ENCODE measurements around the gene RNF112.

RNF112 gene

GRCh38 chr17:19399750-19400450 lies 11.1 kb upstream of the RNF112 start:
- no peak overlapping the region for H3K4me3 ChIP-seq (ENCODE audit: low read depth, low read length)
- TF ChIP-seq, protein P1, sequence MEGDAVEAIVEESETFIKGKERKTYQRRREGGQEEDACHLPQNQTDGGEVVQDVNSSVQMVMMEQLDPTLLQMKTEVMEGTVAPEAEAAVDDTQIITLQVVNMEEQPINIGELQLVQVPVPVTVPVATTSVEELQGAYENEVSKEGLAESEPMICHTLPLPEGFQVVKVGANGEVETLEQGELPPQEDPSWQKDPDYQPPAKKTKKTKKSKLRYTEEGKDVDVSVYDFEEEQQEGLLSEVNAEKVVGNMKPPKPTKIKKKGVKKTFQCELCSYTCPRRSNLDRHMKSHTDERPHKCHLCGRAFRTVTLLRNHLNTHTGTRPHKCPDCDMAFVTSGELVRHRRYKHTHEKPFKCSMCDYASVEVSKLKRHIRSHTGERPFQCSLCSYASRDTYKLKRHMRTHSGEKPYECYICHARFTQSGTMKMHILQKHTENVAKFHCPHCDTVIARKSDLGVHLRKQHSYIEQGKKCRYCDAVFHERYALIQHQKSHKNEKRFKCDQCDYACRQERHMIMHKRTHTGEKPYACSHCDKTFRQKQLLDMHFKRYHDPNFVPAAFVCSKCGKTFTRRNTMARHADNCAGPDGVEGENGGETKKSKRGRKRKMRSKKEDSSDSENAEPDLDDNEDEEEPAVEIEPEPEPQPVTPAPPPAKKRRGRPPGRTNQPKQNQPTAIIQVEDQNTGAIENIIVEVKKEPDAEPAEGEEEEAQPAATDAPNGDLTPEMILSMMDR (conservative IDR thresholded peaks at IDR 0.05; ENCODE audit: low read depth, low read length) = no peak
- DNase-seq (ENCODE audit: low read depth) = no peak

DNA sequence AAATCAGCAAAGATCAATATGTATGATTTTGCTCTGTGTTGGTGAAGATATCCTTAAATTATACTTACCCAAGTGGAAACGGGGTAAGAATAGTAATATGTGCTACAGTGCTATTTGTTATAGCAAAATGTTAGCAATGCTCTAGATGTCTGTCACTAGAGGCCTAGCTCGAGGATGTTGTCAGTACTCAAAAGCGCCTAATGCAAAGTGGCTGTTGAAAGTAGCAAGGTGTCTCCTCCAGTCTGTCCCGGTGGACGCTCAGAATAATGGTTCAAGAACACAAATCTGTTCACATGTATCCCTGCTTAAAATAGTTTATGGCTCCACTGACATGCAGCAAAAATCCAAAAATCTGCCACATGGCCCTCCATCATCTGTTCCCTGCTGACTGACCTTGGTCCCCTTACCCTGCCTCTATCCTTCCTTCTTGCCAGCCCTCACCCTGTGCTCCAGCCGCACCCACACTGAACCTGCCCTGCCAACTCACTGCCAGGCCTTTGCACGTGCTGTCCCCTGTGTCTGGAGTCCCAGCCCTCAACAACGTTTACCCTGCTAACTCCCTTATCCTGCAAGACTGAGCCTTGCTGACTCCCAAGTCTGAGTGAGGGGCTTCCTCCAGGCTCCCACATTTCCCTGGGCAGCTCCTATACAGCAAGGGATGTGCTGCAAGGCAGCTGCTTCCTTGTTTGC lies 9.6 kb upstream of the RNF112 start:
- DNase-seq (ENCODE audit: low read depth) = no peak
- no peak overlapping the region for H3K4me3 ChIP-seq (ENCODE audit: low read depth, low read length)
- TF ChIP-seq, protein P1 (conservative IDR thresholded peaks at IDR 0.05; ENCODE audit: low read depth, low read length) = no peak

DNA sequence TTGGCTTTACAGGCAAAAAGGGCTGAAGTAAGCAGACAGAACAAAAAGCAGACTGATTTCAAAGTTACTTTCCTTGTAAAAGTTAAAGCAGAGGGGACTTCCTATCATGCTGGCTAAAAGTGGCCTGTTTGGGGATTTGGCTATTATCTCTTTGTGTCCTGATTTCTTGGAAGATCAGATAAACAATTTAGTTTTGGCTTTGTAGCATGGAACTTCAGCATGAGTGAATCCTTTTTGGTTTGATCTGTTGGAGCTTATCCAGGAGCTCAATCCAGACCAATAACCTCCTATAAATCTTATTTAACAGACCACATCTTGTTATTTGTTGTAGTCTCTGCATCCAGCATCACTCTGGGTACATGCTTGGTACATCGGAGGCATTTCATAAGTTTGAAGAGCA lies 8.9 kb upstream of the RNF112 start:
- TF ChIP-seq, protein P1 (conservative IDR thresholded peaks at IDR 0.05; ENCODE audit: low read depth, low read length) = no peak
- no peak overlapping the region for H3K4me3 ChIP-seq (ENCODE audit: low read depth, low read length)
- DNase-seq (ENCODE audit: low read depth) = no peak

GRCh38 chr17:19403021-19403420 lies 8.0 kb upstream of the RNF112 start:
- TF ChIP-seq, protein P1 (conservative IDR thresholded peaks at IDR 0.05; ENCODE audit: low read depth, low read length) = no peak

GRCh38 chr17:19404264-19404663 lies 6.8 kb upstream of the RNF112 start:
- no peak for DNase-seq (ENCODE audit: low read depth)
- TF ChIP-seq, protein P1 (conservative IDR thresholded peaks at IDR 0.05; ENCODE audit: low read depth, low read length) = no peak
- no peak overlapping the region for H3K4me3 ChIP-seq (ENCODE audit: low read depth, low read length)

More at GRCh38 chr17:19403021-19403420, 8.0 kb upstream of the RNF112 start:
- H3K4me3 ChIP-seq (ENCODE audit: low read depth, low read length) = no peak overlapping the region
- no peak for DNase-seq (ENCODE audit: low read depth)

DNA sequence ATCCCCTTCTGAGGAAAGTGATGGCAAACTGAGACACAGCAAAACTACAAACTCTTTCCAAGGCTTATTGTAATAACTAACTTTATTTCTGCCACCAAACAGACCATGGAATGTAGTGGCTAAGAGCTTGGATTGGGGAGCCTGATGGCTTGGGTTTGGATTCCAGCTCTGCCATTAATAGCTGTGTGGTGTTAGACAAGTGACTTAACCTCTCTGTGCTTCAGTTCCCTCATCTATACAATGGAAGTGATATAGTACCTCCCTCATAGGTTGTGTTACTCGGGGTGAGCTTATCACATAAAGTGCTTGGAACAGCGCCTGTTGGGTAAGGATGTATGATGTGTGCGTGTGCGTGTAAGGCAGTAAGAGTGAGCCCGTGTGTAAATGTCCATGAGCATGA lies 5.9 kb upstream of the RNF112 start:
- TF ChIP-seq, protein P1 (conservative IDR thresholded peaks at IDR 0.05; ENCODE audit: low read depth, low read length) = no peak
- H3K4me3 ChIP-seq (ENCODE audit: low read depth, low read length) = no peak overlapping the region
- no peak for DNase-seq (ENCODE audit: low read depth)
